Activated CD4-positive, alpha-beta T cell treated with anti-CD3 and anti-CD28 coated beads, Interleukin-2, amount 10 ng/mL, durations not matched to agents 24 days and 14 days (primary cell): ENCODE measurements around the gene DAAM1. TPM values are rescaled to one million over a fixed set of nuclear protein-coding genes. Genes with fewer than 3 reads are reported as not detected.

Source experiments
- DNase-seq: peaks from one replicate; pipeline ENCODE4 v3.0.0; 2022
- H3K27ac Mint-ChIP-seq: one replicate; pipeline ENCODE4 v1.8.0; 2022; ENCODE audit warnings: mild to moderate bottlenecking, mixed read lengths
- H3K27me3 Mint-ChIP-seq: one replicate; pipeline ENCODE4 v1.8.0; 2022; ENCODE audit warnings: mixed read lengths
- H3K36me3 Mint-ChIP-seq: one replicate; pipeline ENCODE4 v1.8.0; 2022; ENCODE audit warnings: low read depth, mild to moderate bottlenecking, mixed read lengths
- H3K4me1 Mint-ChIP-seq: one replicate; pipeline ENCODE4 v1.8.0; 2021; ENCODE audit warnings: mixed read lengths
- H3K4me3 Mint-ChIP-seq: one replicate; pipeline ENCODE4 v1.8.0; 2022; ENCODE audit warnings: mild to moderate bottlenecking, moderate library complexity, mixed read lengths
- H3K9me3 Mint-ChIP-seq: one replicate; pipeline ENCODE4 v1.8.0; 2021; ENCODE audit warnings: mixed read lengths
- intact Hi-C: fragments of 100-400 bp; cut with micrococcal nuclease; formaldehyde crosslinking; loops from one replicate; pipeline ENCODE4 v1.15.1; 2023
- total RNA-seq: library from RNA; stranded (reverse); gene quantifications from 2 replicates; pipeline ENCODE4 v1.2.3, GENCODE V29; 2022

Gene DAAM1
- total RNA-seq = 4.2 and 7.2 TPM in 2 replicates

GRCh38 chr14:59188461-59189090, at the start of gene DAAM1:
DAAM1 (plus strand) TSS chr14:59188667; CDS start chr14:59263478, 74,811 bp downstream.
- Mint-ChIP-seq H3K4me3 (peak within 1 kb of the TSS; percentile 98), H3K4me1 (peaks cover 16% of the 10 kb centered on the region), H3K27ac (peak within 1 kb of the TSS; percentile 85)

GRCh38 chr14:59139324-59139723, 49.1 kb upstream of the DAAM1 start:
- intact Hi-C loops = no loop called here
- Mint-ChIP-seq H3K9me3 (no peaks in the 10 kb centered on the region), H3K4me1 (no peaks in the 10 kb centered on the region), H3K27ac (no peak overlapping the region), H3K36me3 (no peaks in the 10 kb centered on the region), H3K4me3 (no peak overlapping the region), H3K27me3 (peaks cover 10% of the 10 kb centered on the region)
- DNase-seq = no peak

More at GRCh38 chr14:59188461-59189090, at the start of gene DAAM1:
- H3K27me3 Mint-ChIP-seq = peaks cover 29% of the 10 kb centered on the region
- intact Hi-C loops = loop anchor here (1.0 to 5.0 kb wide), 6 partner anchors 87 to 904 kb away; partner anchors contain the start of genes ARID4A, JKAMP, KIAA0586 and L3HYPDH
- no peaks in the 10 kb centered on the region for H3K9me3 Mint-ChIP-seq
- peak; percentile 99 for DNase-seq
- no peaks in the 10 kb centered on the region for H3K36me3 Mint-ChIP-seq

- no peak overlapping the region for H3K27ac Mint-ChIP-seq
Observed at GRCh38 chr14:59140106-59140843, 48.2 kb upstream of the DAAM1 start.

GRCh38 chr14:59146484-59146883, 42.0 kb upstream of the DAAM1 start:
- intact Hi-C loops = no loop called here
- Mint-ChIP-seq H3K9me3 (no peaks in the 10 kb centered on the region), H3K27ac (no peak overlapping the region), H3K36me3 (no peaks in the 10 kb centered on the region), H3K4me1 (peaks cover 2% of the 10 kb centered on the region), H3K27me3 (peaks cover 18% of the 10 kb centered on the region), H3K4me3 (no peak overlapping the region)
- no peak for DNase-seq

More at GRCh38 chr14:59140106-59140843, 48.2 kb upstream of the DAAM1 start:
- intact Hi-C loops = no loop called here
- Mint-ChIP-seq H3K9me3 (no peaks in the 10 kb centered on the region), H3K36me3 (no peaks in the 10 kb centered on the region), H3K4me1 (no peaks in the 10 kb centered on the region), H3K27me3 (peaks cover 13% of the 10 kb centered on the region), H3K4me3 (no peak overlapping the region)
- no peak for DNase-seq

GRCh38 chr14:59147007-59147406, 41.5 kb upstream of the DAAM1 start:
- intact Hi-C loops = no loop called here
- H3K36me3 Mint-ChIP-seq = no peaks in the 10 kb centered on the region
- H3K27ac Mint-ChIP-seq = no peak overlapping the region
- H3K27me3 Mint-ChIP-seq = peaks cover 16% of the 10 kb centered on the region
- no peak overlapping the region for H3K4me3 Mint-ChIP-seq
- DNase-seq = no peak
- no peaks in the 10 kb centered on the region for H3K9me3 Mint-ChIP-seq
- peaks cover 2% of the 10 kb centered on the region for H3K4me1 Mint-ChIP-seq

- peaks cover 10% of the 10 kb centered on the region for H3K27me3 Mint-ChIP-seq
- peaks cover 2% of the 10 kb centered on the region for H3K4me1 Mint-ChIP-seq
- no peak overlapping the region for H3K4me3 Mint-ChIP-seq
- no peak overlapping the region for H3K27ac Mint-ChIP-seq
- intact Hi-C loops = no loop called here
- no peaks in the 10 kb centered on the region for H3K9me3 Mint-ChIP-seq
- DNase-seq = no peak
- H3K36me3 Mint-ChIP-seq = no peaks in the 10 kb centered on the region
Observed at GRCh38 chr14:59148334-59148900, 40.0 kb upstream of the DAAM1 start.

- Mint-ChIP-seq H3K36me3 (no peaks in the 10 kb centered on the region), H3K4me3 (no peak overlapping the region), H3K9me3 (no peaks in the 10 kb centered on the region), H3K27ac (no peak overlapping the region), H3K4me1 (peaks cover 8% of the 10 kb centered on the region), H3K27me3 (peaks cover 6% of the 10 kb centered on the region)
- DNase-seq = no peak
- intact Hi-C loops = no loop called here
Observed at GRCh38 chr14:59150990-59151389, 37.5 kb upstream of the DAAM1 start.

- DNase-seq = no peak
- Mint-ChIP-seq H3K4me1 (peaks cover 8% of the 10 kb centered on the region), H3K27ac (no peak overlapping the region), H3K9me3 (peaks cover 3% of the 10 kb centered on the region), H3K36me3 (no peaks in the 10 kb centered on the region), H3K4me3 (no peak overlapping the region), H3K27me3 (peaks cover 9% of the 10 kb centered on the region)
- intact Hi-C loops = no loop called here
Observed at GRCh38 chr14:59154373-59154772, 34.1 kb upstream of the DAAM1 start.

GRCh38 chr14:59155886-59156285, 32.6 kb upstream of the DAAM1 start:
- peaks cover 9% of the 10 kb centered on the region for H3K27me3 Mint-ChIP-seq
- no peaks in the 10 kb centered on the region for H3K36me3 Mint-ChIP-seq
- no peak overlapping the region for H3K4me3 Mint-ChIP-seq
- DNase-seq = no peak
- peaks cover 8% of the 10 kb centered on the region for H3K4me1 Mint-ChIP-seq
- intact Hi-C loops = no loop called here
- peaks cover 3% of the 10 kb centered on the region for H3K9me3 Mint-ChIP-seq
- no peak overlapping the region for H3K27ac Mint-ChIP-seq

- H3K27me3 Mint-ChIP-seq = peaks cover 18% of the 10 kb centered on the region
- peaks cover 6% of the 10 kb centered on the region for H3K4me1 Mint-ChIP-seq
- intact Hi-C loops = no loop called here
- no peak for DNase-seq
- no peak overlapping the region for H3K27ac Mint-ChIP-seq
- peaks cover 3% of the 10 kb centered on the region for H3K9me3 Mint-ChIP-seq
- no peaks in the 10 kb centered on the region for H3K36me3 Mint-ChIP-seq
- no peak overlapping the region for H3K4me3 Mint-ChIP-seq
Observed at GRCh38 chr14:59159169-59159568, 29.3 kb upstream of the DAAM1 start.

- H3K36me3 Mint-ChIP-seq = no peaks in the 10 kb centered on the region
- H3K9me3 Mint-ChIP-seq = peaks cover 3% of the 10 kb centered on the region
- H3K4me3 Mint-ChIP-seq = no peak overlapping the region
- intact Hi-C loops = no loop called here
- no peak for DNase-seq
- H3K4me1 Mint-ChIP-seq = peaks cover 2% of the 10 kb centered on the region
- peaks cover 22% of the 10 kb centered on the region for H3K27me3 Mint-ChIP-seq
- no peak overlapping the region for H3K27ac Mint-ChIP-seq
Observed at GRCh38 chr14:59160506-59160905, 28.0 kb upstream of the DAAM1 start.

- Mint-ChIP-seq H3K27ac (no peak overlapping the region), H3K4me1 (peaks cover 2% of the 10 kb centered on the region), H3K36me3 (no peaks in the 10 kb centered on the region), H3K4me3 (no peak overlapping the region), H3K9me3 (peaks cover 3% of the 10 kb centered on the region), H3K27me3 (peaks cover 24% of the 10 kb centered on the region)
- intact Hi-C loops = no loop called here
- no peak for DNase-seq
Observed at GRCh38 chr14:59161561-59162175, 26.8 kb upstream of the DAAM1 start.

GRCh38 chr14:59166258-59166657, 22.2 kb upstream of the DAAM1 start:
- Mint-ChIP-seq H3K9me3 (no peaks in the 10 kb centered on the region), H3K36me3 (no peaks in the 10 kb centered on the region), H3K4me3 (no peak overlapping the region), H3K27ac (no peak overlapping the region), H3K4me1 (peaks cover 2% of the 10 kb centered on the region), H3K27me3 (peaks cover 18% of the 10 kb centered on the region)
- no peak for DNase-seq
- intact Hi-C loops = no loop called here

GRCh38 chr14:59175404-59175803, 13.1 kb upstream of the DAAM1 start:
- Mint-ChIP-seq H3K27me3 (peaks cover 17% of the 10 kb centered on the region), H3K4me3 (no peak overlapping the region), H3K27ac (no peak overlapping the region), H3K9me3 (no peaks in the 10 kb centered on the region), H3K36me3 (no peaks in the 10 kb centered on the region), H3K4me1 (no peaks in the 10 kb centered on the region)
- DNase-seq = no peak
- intact Hi-C loops = no loop called here
